Sigmoid colon (tissue), 4 donors: ENCODE data around the gene MMP20.

ENCODE experiments used
- POLR2A ChIP-seq, 2 donors: fragments of 450-650 bp; IDR thresholded peaks; one replicate each; pipeline ENCODE4 v1.6.1; 2016; ENCODE audit warnings: antibody characterized with exemption in 2 of 2, mild to moderate bottlenecking in 2 of 2, moderate library complexity in 2 of 2
- POLR2AphosphoS5 ChIP-seq, 4 donors: sonication (generic); formaldehyde crosslinking; IDR thresholded peaks; one replicate each; pipeline ENCODE4 v1.6.1; 2017; ENCODE audit warnings: antibody characterized with exemption in 4 of 4
- TF ChIP-seq, protein P1 (sequence below), 4 experiments: fragments of 450-650 bp in 3 of 4; fragments of 200-600 bp in 1 of 4; IDR thresholded peaks; one replicate each; pipeline ENCODE4 v1.5.1; 2016 to 2019; ENCODE audit warnings: antibody characterized with exemption in 4 of 4, mild to moderate bottlenecking in 3 of 4, moderate library complexity in 2 of 4

DNA sequence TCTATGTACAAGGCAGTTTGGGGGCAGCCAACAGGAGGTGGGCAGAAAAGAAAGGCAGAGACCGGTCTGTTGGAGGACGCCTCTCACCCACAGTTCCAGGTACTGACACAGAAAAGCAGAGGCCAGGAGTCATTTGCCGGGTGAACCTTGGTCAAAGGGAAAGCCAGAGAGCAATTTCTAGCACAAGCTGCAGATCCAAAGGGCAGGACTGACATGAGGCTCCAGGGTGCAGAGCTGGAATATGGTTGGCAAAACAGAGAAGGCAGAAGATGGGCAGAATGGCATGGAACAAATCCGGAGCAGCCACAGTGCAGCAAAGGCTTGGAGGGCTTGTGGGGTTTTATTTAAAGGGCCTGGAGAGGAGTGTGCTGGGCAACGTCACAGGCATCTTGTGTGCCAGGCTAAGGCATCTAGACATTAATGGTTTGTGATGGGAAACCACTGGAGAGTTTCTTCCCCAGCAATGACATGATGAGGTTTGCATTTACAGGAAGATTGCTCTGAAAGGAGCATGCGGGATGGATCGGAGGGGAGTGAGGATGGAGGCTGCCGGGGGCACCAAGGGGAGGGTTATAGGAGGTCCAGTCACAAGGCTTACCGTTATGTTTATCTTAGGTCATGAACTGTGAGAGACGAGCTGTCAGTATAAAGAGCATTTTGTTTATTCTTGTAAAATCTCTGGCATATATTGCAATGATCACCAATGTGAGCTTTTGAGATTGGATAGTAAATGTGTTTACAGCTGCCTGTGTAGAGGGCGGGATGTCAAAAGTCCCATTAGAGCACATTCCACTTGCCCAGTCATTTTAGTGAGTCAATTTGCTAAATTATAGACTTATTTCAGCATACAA is 5.7 kb upstream of the MMP20 start:
- TF ChIP-seq POLR2A (IDR thresholded peaks at IDR 0.05) (no peak), POLR2AphosphoS5 (IDR thresholded peaks at IDR 0.05) (no peak)
- TF ChIP-seq, protein P1, sequence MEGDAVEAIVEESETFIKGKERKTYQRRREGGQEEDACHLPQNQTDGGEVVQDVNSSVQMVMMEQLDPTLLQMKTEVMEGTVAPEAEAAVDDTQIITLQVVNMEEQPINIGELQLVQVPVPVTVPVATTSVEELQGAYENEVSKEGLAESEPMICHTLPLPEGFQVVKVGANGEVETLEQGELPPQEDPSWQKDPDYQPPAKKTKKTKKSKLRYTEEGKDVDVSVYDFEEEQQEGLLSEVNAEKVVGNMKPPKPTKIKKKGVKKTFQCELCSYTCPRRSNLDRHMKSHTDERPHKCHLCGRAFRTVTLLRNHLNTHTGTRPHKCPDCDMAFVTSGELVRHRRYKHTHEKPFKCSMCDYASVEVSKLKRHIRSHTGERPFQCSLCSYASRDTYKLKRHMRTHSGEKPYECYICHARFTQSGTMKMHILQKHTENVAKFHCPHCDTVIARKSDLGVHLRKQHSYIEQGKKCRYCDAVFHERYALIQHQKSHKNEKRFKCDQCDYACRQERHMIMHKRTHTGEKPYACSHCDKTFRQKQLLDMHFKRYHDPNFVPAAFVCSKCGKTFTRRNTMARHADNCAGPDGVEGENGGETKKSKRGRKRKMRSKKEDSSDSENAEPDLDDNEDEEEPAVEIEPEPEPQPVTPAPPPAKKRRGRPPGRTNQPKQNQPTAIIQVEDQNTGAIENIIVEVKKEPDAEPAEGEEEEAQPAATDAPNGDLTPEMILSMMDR (IDR thresholded peaks at IDR 0.05), result no peak
